ENCODE measurements around the gene RYR2. TPM values are rescaled to one million over a fixed set of nuclear protein-coding genes. Genes with fewer than 3 reads are reported as not detected.

RYR2 gene
- total RNA-seq, 4 donors from 2014 or later = 0.53 to 1.2 (median 0.57) TPM

DNA sequence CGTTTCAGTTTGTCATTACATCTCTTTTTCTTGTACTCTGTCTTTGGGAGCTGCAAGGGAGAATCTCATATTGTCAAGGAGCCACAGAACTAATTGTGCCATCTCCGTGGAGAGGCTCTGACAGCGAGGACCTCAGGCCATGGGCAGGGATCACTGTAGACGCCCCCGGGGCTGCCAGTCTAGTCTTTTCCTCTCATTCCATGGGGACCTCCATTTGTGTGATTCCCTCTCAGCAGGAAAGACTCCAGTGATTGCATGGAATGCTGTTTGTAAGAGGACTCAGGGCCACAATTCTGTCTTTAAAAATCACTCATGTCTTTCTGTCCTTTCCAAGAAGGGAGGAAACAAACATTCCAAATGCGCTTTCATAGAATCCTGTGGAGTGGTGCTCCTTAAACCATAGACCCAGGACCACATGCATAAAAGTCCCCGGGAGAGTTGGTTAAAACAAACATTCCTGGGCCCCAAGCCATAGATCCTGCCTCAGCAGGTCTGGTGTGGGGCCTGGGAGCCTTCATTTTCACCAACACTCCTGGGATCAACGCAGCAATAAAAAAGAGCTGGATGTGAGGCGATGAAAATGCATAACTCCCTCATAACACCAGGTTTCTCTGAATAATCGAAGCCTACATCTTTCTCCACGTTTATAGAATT is 744.2 kb downstream of the RYR2 start:
- H3K27ac ChIP-seq = no peak overlapping the region
- H3K9me3 ChIP-seq = no peaks in the 10 kb centered on the region
- WGBS = 83% methylated on average over 11 of the region's 11 CpGs
- no peak overlapping the region for H3K4me3 ChIP-seq
- DNase-seq (ENCODE audit: low spot score in 2 of 2) = no peak
- TF ChIP-seq POLR2AphosphoS5 (IDR thresholded peaks at IDR 0.05) (no peak), POLR2A (IDR thresholded peaks at IDR 0.05) (no peak), EP300 (IDR thresholded peaks at IDR 0.05) (no peak)
- TF ChIP-seq, protein P1, sequence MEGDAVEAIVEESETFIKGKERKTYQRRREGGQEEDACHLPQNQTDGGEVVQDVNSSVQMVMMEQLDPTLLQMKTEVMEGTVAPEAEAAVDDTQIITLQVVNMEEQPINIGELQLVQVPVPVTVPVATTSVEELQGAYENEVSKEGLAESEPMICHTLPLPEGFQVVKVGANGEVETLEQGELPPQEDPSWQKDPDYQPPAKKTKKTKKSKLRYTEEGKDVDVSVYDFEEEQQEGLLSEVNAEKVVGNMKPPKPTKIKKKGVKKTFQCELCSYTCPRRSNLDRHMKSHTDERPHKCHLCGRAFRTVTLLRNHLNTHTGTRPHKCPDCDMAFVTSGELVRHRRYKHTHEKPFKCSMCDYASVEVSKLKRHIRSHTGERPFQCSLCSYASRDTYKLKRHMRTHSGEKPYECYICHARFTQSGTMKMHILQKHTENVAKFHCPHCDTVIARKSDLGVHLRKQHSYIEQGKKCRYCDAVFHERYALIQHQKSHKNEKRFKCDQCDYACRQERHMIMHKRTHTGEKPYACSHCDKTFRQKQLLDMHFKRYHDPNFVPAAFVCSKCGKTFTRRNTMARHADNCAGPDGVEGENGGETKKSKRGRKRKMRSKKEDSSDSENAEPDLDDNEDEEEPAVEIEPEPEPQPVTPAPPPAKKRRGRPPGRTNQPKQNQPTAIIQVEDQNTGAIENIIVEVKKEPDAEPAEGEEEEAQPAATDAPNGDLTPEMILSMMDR (IDR thresholded peaks at IDR 0.05) = no peak
- no peaks in the 10 kb centered on the region for H3K36me3 ChIP-seq
- H3K27me3 ChIP-seq = no peaks in the 10 kb centered on the region
- H3K4me1 ChIP-seq = no peaks in the 10 kb centered on the region

GRCh38 chr1:237788069-237788468 is 746.1 kb downstream of the RYR2 start:
- Histone ChIP-seq H3K4me3 (no peak overlapping the region), H3K27me3 (no peaks in the 10 kb centered on the region), H3K4me1 (no peaks in the 10 kb centered on the region), H3K27ac (no peak overlapping the region), H3K9me3 (no peaks in the 10 kb centered on the region), H3K36me3 (no peaks in the 10 kb centered on the region)
- 93% methylated on average over 3 of the region's 3 CpGs for WGBS
- no peak for DNase-seq (ENCODE audit: low spot score in 2 of 2)
- TF ChIP-seq, protein P1 (IDR thresholded peaks at IDR 0.05) = no peak
- no peak for TF ChIP-seq POLR2AphosphoS5 (IDR thresholded peaks at IDR 0.05)
- TF ChIP-seq EP300 (IDR thresholded peaks at IDR 0.05) = no peak
- TF ChIP-seq POLR2A (IDR thresholded peaks at IDR 0.05) = no peak

DNA sequence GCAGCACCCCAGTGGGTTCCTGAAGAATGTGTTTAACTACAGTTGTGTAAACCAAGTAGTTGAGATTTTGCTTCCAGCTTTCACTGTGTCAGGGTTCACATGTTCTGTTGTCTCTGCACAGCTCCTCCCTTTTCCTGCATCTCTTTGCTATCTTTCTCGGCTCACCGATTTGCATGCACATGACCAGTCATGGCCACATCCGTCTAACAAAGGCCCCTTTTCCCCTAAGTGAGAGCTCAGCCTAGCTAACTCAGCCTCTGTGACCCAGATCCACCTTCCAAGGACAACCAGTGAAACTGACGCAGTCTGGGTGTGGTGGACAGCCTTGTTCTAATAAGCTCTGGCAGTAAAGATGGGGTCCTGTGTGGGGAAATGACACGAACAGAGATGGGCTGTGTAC is 747.6 kb downstream of the RYR2 start:
- no peaks in the 10 kb centered on the region for H3K4me1 ChIP-seq
- no peaks in the 10 kb centered on the region for H3K9me3 ChIP-seq
- TF ChIP-seq, protein P1 (IDR thresholded peaks at IDR 0.05) = no peak
- TF ChIP-seq POLR2A (IDR thresholded peaks at IDR 0.05) (no peak), POLR2AphosphoS5 (IDR thresholded peaks at IDR 0.05) (no peak), EP300 (IDR thresholded peaks at IDR 0.05) (no peak)
- no peak overlapping the region for H3K27ac ChIP-seq
- DNase-seq (ENCODE audit: low spot score in 2 of 2) = no peak
- WGBS = 87% methylated on average over 5 of the region's 5 CpGs
- H3K27me3 ChIP-seq = no peaks in the 10 kb centered on the region
- H3K4me3 ChIP-seq = no peak overlapping the region
- H3K36me3 ChIP-seq = no peaks in the 10 kb centered on the region

DNA sequence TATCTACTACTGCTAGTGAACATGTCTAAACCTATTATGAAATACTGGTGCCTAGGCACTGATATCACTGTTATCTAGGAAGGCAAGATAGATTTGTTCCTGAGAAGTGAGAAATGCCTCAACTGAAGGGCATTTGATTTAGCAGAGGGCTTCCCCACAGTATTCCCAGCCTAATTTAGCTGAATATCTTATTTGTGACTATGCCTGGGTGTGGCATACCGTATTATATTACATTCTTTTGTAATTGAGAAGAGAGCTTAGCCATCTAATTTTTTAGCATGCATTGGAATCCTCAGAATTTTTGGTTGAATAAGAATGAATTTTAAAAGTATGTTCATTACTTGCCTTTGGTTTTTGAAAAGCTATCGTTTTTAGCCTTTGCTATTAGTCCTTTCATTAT is 749.6 kb downstream of the RYR2 start:
- Histone ChIP-seq H3K27ac (no peak overlapping the region), H3K4me1 (no peaks in the 10 kb centered on the region), H3K4me3 (no peak overlapping the region), H3K36me3 (no peaks in the 10 kb centered on the region), H3K27me3 (no peaks in the 10 kb centered on the region), H3K9me3 (no peaks in the 10 kb centered on the region)
- TF ChIP-seq POLR2AphosphoS5 (IDR thresholded peaks at IDR 0.05) (no peak), POLR2A (IDR thresholded peaks at IDR 0.05) (no peak), EP300 (IDR thresholded peaks at IDR 0.05) (no peak)
- TF ChIP-seq, protein P1 (IDR thresholded peaks at IDR 0.05) = no peak
- WGBS = 67% methylated on average over 2 of the region's 2 CpGs
- no peak for DNase-seq (ENCODE audit: low spot score in 2 of 2)

- TF ChIP-seq POLR2A (IDR thresholded peaks at IDR 0.05) (no peak), EP300 (IDR thresholded peaks at IDR 0.05) (no peak), POLR2AphosphoS5 (IDR thresholded peaks at IDR 0.05) (no peak)
- TF ChIP-seq, protein P1 (IDR thresholded peaks at IDR 0.05) = no peak
- no peaks in the 10 kb centered on the region for H3K27me3 ChIP-seq
- 68% methylated on average over 7 of the region's 7 CpGs for WGBS
- H3K4me3 ChIP-seq = no peak overlapping the region
- no peak for DNase-seq (ENCODE audit: low spot score in 2 of 2)
- H3K36me3 ChIP-seq = no peaks in the 10 kb centered on the region
- H3K27ac ChIP-seq = no peak overlapping the region
- no peaks in the 10 kb centered on the region for H3K4me1 ChIP-seq
- no peaks in the 10 kb centered on the region for H3K9me3 ChIP-seq
Observed at GRCh38 chr1:237792149-237792548, 750.2 kb downstream of the RYR2 start.

All from suprapubic skin (tissue), 4 donors.